ENCODE data around the gene ITPRID2.

DNA sequence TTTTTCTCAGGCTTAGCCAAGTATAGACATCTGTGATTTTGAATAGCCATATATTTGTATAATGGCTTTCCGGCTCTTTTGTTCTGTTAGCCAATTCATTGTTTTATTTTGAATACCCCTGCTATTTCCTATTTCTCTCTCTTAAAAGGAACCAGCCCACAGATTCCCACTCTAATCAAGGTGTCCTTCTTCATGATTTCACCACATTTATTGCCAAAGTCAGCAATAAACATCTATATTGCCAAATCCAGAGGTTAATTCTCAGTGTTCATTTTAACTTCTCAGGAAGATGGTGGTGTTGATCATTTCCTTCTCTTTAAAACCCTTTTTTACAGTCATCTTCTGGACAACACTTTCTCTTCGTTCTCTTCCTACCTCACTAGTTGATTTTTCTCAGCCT is 13.1 kb upstream of the ITPRID2 start:
- TF ChIP-seq, protein P1, sequence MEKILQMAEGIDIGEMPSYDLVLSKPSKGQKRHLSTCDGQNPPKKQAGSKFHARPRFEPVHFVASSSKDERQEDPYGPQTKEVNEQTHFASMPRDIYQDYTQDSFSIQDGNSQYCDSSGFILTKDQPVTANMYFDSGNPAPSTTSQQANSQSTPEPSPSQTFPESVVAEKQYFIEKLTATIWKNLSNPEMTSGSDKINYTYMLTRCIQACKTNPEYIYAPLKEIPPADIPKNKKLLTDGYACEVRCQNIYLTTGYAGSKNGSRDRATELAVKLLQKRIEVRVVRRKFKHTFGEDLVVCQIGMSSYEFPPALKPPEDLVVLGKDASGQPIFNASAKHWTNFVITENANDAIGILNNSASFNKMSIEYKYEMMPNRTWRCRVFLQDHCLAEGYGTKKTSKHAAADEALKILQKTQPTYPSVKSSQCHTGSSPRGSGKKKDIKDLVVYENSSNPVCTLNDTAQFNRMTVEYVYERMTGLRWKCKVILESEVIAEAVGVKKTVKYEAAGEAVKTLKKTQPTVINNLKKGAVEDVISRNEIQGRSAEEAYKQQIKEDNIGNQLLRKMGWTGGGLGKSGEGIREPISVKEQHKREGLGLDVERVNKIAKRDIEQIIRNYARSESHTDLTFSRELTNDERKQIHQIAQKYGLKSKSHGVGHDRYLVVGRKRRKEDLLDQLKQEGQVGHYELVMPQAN (conservative IDR thresholded peaks at IDR 0.05) = no peak
- TF ChIP-seq, protein P2, sequence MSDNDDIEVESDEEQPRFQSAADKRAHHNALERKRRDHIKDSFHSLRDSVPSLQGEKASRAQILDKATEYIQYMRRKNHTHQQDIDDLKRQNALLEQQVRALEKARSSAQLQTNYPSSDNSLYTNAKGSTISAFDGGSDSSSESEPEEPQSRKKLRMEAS (IDR thresholded peaks at IDR 0.05; ENCODE audit: low read depth, low read length) = no peak
- no peak for TF ChIP-seq SMAD1 (IDR thresholded peaks at IDR 0.05; ENCODE audit: low read depth, partially characterized antibody)
- TF ChIP-seq CREB1 (IDR thresholded peaks at IDR 0.05; ENCODE audit: low read depth) = no peak
